ENCODE data around the gene SEMA7A. TPM values are rescaled to one million over a fixed set of nuclear protein-coding genes. Genes with fewer than 3 reads are reported as not detected.

SEMA7A gene
- total RNA-seq, result 7.6 and 11.9 TPM in 2 replicates

GRCh38 chr15:74433592-74434262 lies at the start of gene SEMA7A:
SEMA7A (minus strand) TSS chr15:74433958; CDS start chr15:74433918, 40 bp downstream.

GRCh38 chr15:74460871-74461846 lies 27.4 kb upstream of the SEMA7A start, which contains the start of gene UBL7:
UBL7 (minus strand) TSS chr15:74461160; CDS start chr15:74458867, 2,293 bp downstream.

GRCh38 chr15:74367296-74367854 lies 66.4 kb downstream of the SEMA7A start, which contains the start of gene CYP11A1:
CYP11A1 (minus strand) TSS chr15:74367646; CDS start chr15:74367585, 61 bp downstream.

Other genes starting within 250 kb of the SEMA7A start
- gene STRA6, start 231.2 kb downstream of the SEMA7A start, total RNA-seq, result not detected in 2 replicates
- gene CCDC33, start 197.6 kb downstream of the SEMA7A start, total RNA-seq, result not detected in 2 replicates
- gene CYP11A1, start 66.3 kb downstream of the SEMA7A start, total RNA-seq, result 0.16 TPM in 1 of 2 replicates, not detected in the other
- gene UBL7, start 27.2 kb upstream of the SEMA7A start, total RNA-seq, result 60.9 and 62.2 TPM in 2 replicates
- gene ARID3B, start 107.3 kb upstream of the SEMA7A start, total RNA-seq, result 4.0 and 6.8 TPM in 2 replicates
- 57.0 and 77.5 TPM in 2 replicates for gene CLK3, start 181.9 kb upstream of the SEMA7A start, total RNA-seq